Measurements from ENCODE around the gene FOXJ1. TPM values are rescaled to one million over a fixed set of nuclear protein-coding genes. Genes with fewer than 3 reads are reported as not detected.

The FOXJ1 gene
- total and polyA plus RNA-seq, 2 experiments from 2014 or later: 0.12 to 0.18 TPM

- DNase-seq (ENCODE audit: low read depth in 1 of 2, low spot score in 1 of 2): no peak
- H3K27me3 ChIP-seq: peaks cover 100% of the 10 kb centered on the region
- H3K4me3 ChIP-seq: no peak overlapping the region
- H3K9me3 ChIP-seq (ENCODE audit: low read depth): no peaks in the 10 kb centered on the region
- no peaks in the 10 kb centered on the region for H3K36me3 ChIP-seq
- no peak for TF ChIP-seq CTCF (IDR thresholded peaks at IDR 0.05; ENCODE audit: low read depth, low read length)
- no peak overlapping the region for H3K27ac ChIP-seq
- peaks cover 11% of the 10 kb centered on the region for H3K4me1 ChIP-seq (ENCODE audit: low read depth)
These were observed 5.2 kb downstream of the FOXJ1 start for GRCh38 chr17:76135810-76136188.

GRCh38 chr17:76134911-76135809, 5.9 kb downstream of the FOXJ1 start:
- Histone ChIP-seq H3K4me1 (ENCODE audit: low read depth) (peaks cover 11% of the 10 kb centered on the region), H3K4me3 (no peak overlapping the region), H3K36me3 (no peaks in the 10 kb centered on the region), H3K27me3 (peaks cover 100% of the 10 kb centered on the region), H3K27ac (no peak overlapping the region), H3K9me3 (ENCODE audit: low read depth) (no peaks in the 10 kb centered on the region)
- no peak for TF ChIP-seq CTCF (IDR thresholded peaks at IDR 0.05; ENCODE audit: low read depth, low read length)
- DNase-seq (ENCODE audit: low read depth in 1 of 2, low spot score in 1 of 2): no peak

GRCh38 chr17:76132574-76133338, 8.3 kb downstream of the FOXJ1 start:
- H3K4me1 ChIP-seq (ENCODE audit: low read depth): no peaks in the 10 kb centered on the region
- no peaks in the 10 kb centered on the region for H3K9me3 ChIP-seq (ENCODE audit: low read depth)
- H3K27me3 ChIP-seq: peaks cover 92% of the 10 kb centered on the region
- no peak for TF ChIP-seq CTCF (IDR thresholded peaks at IDR 0.05; ENCODE audit: low read depth, low read length)
- no peaks in the 10 kb centered on the region for H3K36me3 ChIP-seq
- peak in 1 of 2 donors; percentile 19 for DNase-seq (ENCODE audit: low read depth in 1 of 2, low spot score in 1 of 2)
- H3K27ac ChIP-seq: no peak overlapping the region
- H3K4me3 ChIP-seq: no peak overlapping the region

- Histone ChIP-seq H3K27me3 (peaks cover 85% of the 10 kb centered on the region), H3K9me3 (ENCODE audit: low read depth) (no peaks in the 10 kb centered on the region), H3K4me3 (no peak overlapping the region), H3K27ac (no peak overlapping the region), H3K36me3 (no peaks in the 10 kb centered on the region), H3K4me1 (ENCODE audit: low read depth) (no peaks in the 10 kb centered on the region)
- no peak for TF ChIP-seq CTCF (IDR thresholded peaks at IDR 0.05; ENCODE audit: low read depth, low read length)
- DNase-seq (ENCODE audit: low read depth in 1 of 2, low spot score in 1 of 2): no peak
These were observed 9.1 kb downstream of the FOXJ1 start for GRCh38 chr17:76131692-76132573.

GRCh38 chr17:76131051-76131691, 9.9 kb downstream of the FOXJ1 start:
- Histone ChIP-seq H3K4me1 (ENCODE audit: low read depth) (no peaks in the 10 kb centered on the region), H3K27me3 (peaks cover 77% of the 10 kb centered on the region), H3K9me3 (ENCODE audit: low read depth) (no peaks in the 10 kb centered on the region), H3K27ac (no peak overlapping the region), H3K4me3 (no peak overlapping the region), H3K36me3 (no peaks in the 10 kb centered on the region)
- no peak for DNase-seq (ENCODE audit: low read depth in 1 of 2, low spot score in 1 of 2)
- TF ChIP-seq CTCF (IDR thresholded peaks at IDR 0.05; ENCODE audit: low read depth, low read length): no peak

All from cardiac muscle cell (in vitro differentiated cells and primary cell).